Smooth muscle cell (in vitro differentiated cells): ENCODE measurements around the gene PICK1. TPM values are rescaled to one million over a fixed set of nuclear protein-coding genes. Genes with fewer than 3 reads are reported as not detected.

Source experiments
- DNase-seq: peaks from one replicate; lab custom pipeline; 2025; ENCODE audit not compliant: unreplicated experiment; lab: John Stamatoyannopoulos, UW
- H2AFZ ChIP-seq: fragments of 200-600 bp; sonication (generic); 2 replicates; pipeline ENCODE4 v1.6.0; 2016; ENCODE audit warnings: antibody characterized with exemption, low read depth, mild to moderate bottlenecking
- H3F3A ChIP-seq: fragments of 200-600 bp; sonication (generic); 2 replicates; pipeline ENCODE4 v1.6.0; 2017; ENCODE audit warnings: antibody characterized with exemption, low read depth
- H3K27ac ChIP-seq: fragments of 200-600 bp; sonication (generic); 2 replicates; pipeline ENCODE4 v1.5.1; 2016; ENCODE audit warnings: low read depth, mild to moderate bottlenecking
- H3K27me3 ChIP-seq: fragments of 200-600 bp; sonication (generic); 2 replicates; pipeline ENCODE4 v1.6.1; 2016; ENCODE audit warnings: low read depth, mild to moderate bottlenecking
- H3K36me3 ChIP-seq: fragments of 200-600 bp; sonication (generic); 2 replicates; pipeline ENCODE4 v1.5.1; 2016; ENCODE audit warnings: low read depth
- H3K4me1 ChIP-seq: fragments of 200-600 bp; sonication (generic); 2 replicates; pipeline ENCODE4 v1.5.1; 2016; ENCODE audit warnings: low read depth
- H3K4me2 ChIP-seq: fragments of 200-600 bp; sonication (generic); 2 replicates; pipeline ENCODE4 v1.6.0; 2016; ENCODE audit warnings: mild to moderate bottlenecking
- H3K4me3 ChIP-seq: fragments of 200-600 bp; sonication (generic); 2 replicates; pipeline ENCODE4 v1.5.1; 2016; ENCODE audit warnings: mild to moderate bottlenecking
- H3K79me2 ChIP-seq: fragments of 200-600 bp; sonication (generic); 2 replicates; pipeline ENCODE4 v1.6.0; 2016; ENCODE audit warnings: low read depth, mild to moderate bottlenecking
- H3K9ac ChIP-seq: fragments of 200-600 bp; sonication (generic); 2 replicates; pipeline ENCODE4 v1.6.0; 2016; ENCODE audit warnings: low read depth
- H3K9me3 ChIP-seq: fragments of 200-600 bp; sonication (generic); replicated peaks from 2 replicates; pipeline ENCODE4 v1.5.1; 2016; ENCODE audit warnings: low read depth
- H4K20me1 ChIP-seq: fragments of 200-600 bp; sonication (generic); 2 replicates; pipeline ENCODE4 v1.6.0; 2016; ENCODE audit warnings: low read depth
- CTCF ChIP-seq: fragments of 200-600 bp; sonication (generic); IDR thresholded peaks from 2 replicates; pipeline ENCODE4 v1.5.1; 2017; ENCODE audit warnings: borderline replicate concordance, mild to moderate bottlenecking, antibody characterized with exemption; ENCODE audit not compliant: insufficient read depth, poor library complexity, severe bottlenecking
- WGBS: methylation state at CpG from one replicate; pipeline ENCODE4 v1.1.7; 2016; ENCODE audit warnings: low lambda C conversion rate; 5-methylcytosine and 5-hydroxymethylcytosine counted together
- polyA plus RNA-seq: library from polyadenylated mRNA; unstranded; fragments of >200 nt; fragmentation: Nextera tagmentation; extraction: Ambion mirVana; gene quantifications from 2 replicates; pipeline ENCODE4 v1.2.1, GENCODE V29; 2016
- total RNA-seq: library from RNA; depleted of rRNA; stranded (reverse); fragments of >200 nt; gene quantifications from 2 replicates; pipeline ENCODE4 v1.2.3, GENCODE V29; 2014

Gene PICK1
- total and polyA plus RNA-seq, 2 experiments from 2014 or later = 8.8 to 17.5 TPM

- Histone ChIP-seq H2AFZ (no peak overlapping the region), H3K27me3 (no peaks in the 10 kb centered on the region), H3K36me3 (no peaks in the 10 kb centered on the region), H3K9ac (no peak overlapping the region), H3K4me2 (no peak overlapping the region), H3K4me1 (peaks cover 31% of the 10 kb centered on the region), H3K27ac (no peak overlapping the region), H3K9me3 (no peaks in the 10 kb centered on the region), H4K20me1 (no peaks in the 10 kb centered on the region), H3F3A (no peaks in the 10 kb centered on the region), H3K79me2 (no peaks in the 10 kb centered on the region), H3K4me3 (no peak overlapping the region)
- WGBS = 63% methylated on average over 16 of the region's 16 CpGs
- no peak for TF ChIP-seq CTCF
- DNase-seq = no peak
These were observed 26.7 kb upstream of the PICK1 start for GRCh38 chr22:38030311-38031133.

- Histone ChIP-seq H3K36me3 (no peaks in the 10 kb centered on the region), H3K4me3 (no peak overlapping the region), H3K27ac (no peak overlapping the region), H4K20me1 (no peaks in the 10 kb centered on the region), H3K27me3 (no peaks in the 10 kb centered on the region), H2AFZ (no peak overlapping the region), H3K4me2 (no peak overlapping the region), H3K79me2 (no peaks in the 10 kb centered on the region), H3K9ac (no peak overlapping the region), H3K4me1 (peaks cover 31% of the 10 kb centered on the region), H3F3A (no peaks in the 10 kb centered on the region), H3K9me3 (no peaks in the 10 kb centered on the region)
- DNase-seq = no peak
- no peak for TF ChIP-seq CTCF
- whole genome bisulfite sequencing = 95% methylated on average over 10 of the region's 12 CpGs
These were observed 25.7 kb upstream of the PICK1 start for GRCh38 chr22:38031491-38031890.

GRCh38 chr22:38032681-38033521 lies 24.3 kb upstream of the PICK1 start:
- Histone ChIP-seq H2AFZ (no peak overlapping the region), H4K20me1 (no peaks in the 10 kb centered on the region), H3K79me2 (no peaks in the 10 kb centered on the region), H3K9me3 (no peaks in the 10 kb centered on the region), H3K27me3 (no peaks in the 10 kb centered on the region), H3K9ac (no peak overlapping the region), H3K4me3 (no peak overlapping the region), H3F3A (no peaks in the 10 kb centered on the region), H3K4me1 (peaks cover 31% of the 10 kb centered on the region), H3K4me2 (no peak overlapping the region), H3K27ac (no peak overlapping the region), H3K36me3 (no peaks in the 10 kb centered on the region)
- WGBS = 81% methylated on average over 19 of the region's 19 CpGs
- DNase-seq = no peak
- no peak for TF ChIP-seq CTCF
